K562 (cell line): ENCODE measurements around the gene SLC12A4. TPM values are rescaled to one million over a fixed set of nuclear protein-coding genes. Genes with fewer than 3 reads are reported as not detected.

Experiments used
- BCL6 ChIP-seq: fragments of 250-450 bp; sonication (Bioruptor Pico); IDR thresholded peaks from 2 replicates; pipeline ENCODE4 v1.4.0; 2020
- BHLHE40 ChIP-seq: IDR thresholded peaks from 2 replicates; pipeline ENCODE4 v1.6.1; 2011; ENCODE audit warnings: low read length, improper control_type of control experiment
- BRF1 ChIP-seq: IDR thresholded peaks from 3 replicates; pipeline ENCODE4 v1.6.1; 2011; ENCODE audit warnings: borderline replicate concordance, mild to moderate bottlenecking; ENCODE audit not compliant: insufficient read length; ENCODE audit errors: extremely low read depth
- CC2D1A ChIP-seq: fragments of 450-650 bp; IDR thresholded peaks from 2 replicates; pipeline ENCODE4 v1.6.1; 2017; ENCODE audit warnings: mild to moderate bottlenecking
- KAT7 ChIP-seq: sonication (generic); formaldehyde crosslinking; IDR thresholded peaks from 2 replicates; pipeline ENCODE4 v1.8.0; 2022; ENCODE audit warnings: missing genetic modification reagents, mild to moderate bottlenecking, borderline replicate concordance
- NBN ChIP-seq: fragments of 450-650 bp; IDR thresholded peaks from 2 replicates; pipeline ENCODE4 v1.6.1; 2016; ENCODE audit warnings: low read depth, mild to moderate bottlenecking
- NFIX ChIP-seq: fragments of 250-450 bp; sonication (Bioruptor Pico); IDR thresholded peaks from 2 replicates; pipeline ENCODE4 v1.4.0; 2020; ENCODE audit warnings: low read depth, mild to moderate bottlenecking, moderate library complexity
- NUFIP1 ChIP-seq: fragments of 450-650 bp; IDR thresholded peaks from 2 replicates; pipeline ENCODE4 v1.6.1; 2018; ENCODE audit not compliant: partially characterized antibody
- PRMT5 ChIP-seq: sonication (generic); formaldehyde crosslinking; IDR thresholded peaks from 2 replicates; pipeline ENCODE4 v1.5.0; 2020; ENCODE audit warnings: missing genetic modification reagents
- THRAP3 ChIP-seq: fragments of 450-650 bp; IDR thresholded peaks from 2 replicates; pipeline ENCODE4 v1.6.1; 2016; ENCODE audit warnings: mild to moderate bottlenecking, inconsistent platforms, borderline replicate concordance
- TOE1 ChIP-seq, 2 experiments: fragments of 450-650 bp in 1 of 2; sonication (generic) in 1 of 2; formaldehyde crosslinking in 1 of 2; IDR thresholded peaks; 2 replicates each; pipeline versions ENCODE4 v1.7.1 to v1.8.0; 2016 to 2022; ENCODE audit warnings: borderline replicate concordance in 2 of 2, mild to moderate bottlenecking in 2 of 2, antibody characterized with exemption in 1 of 2, inconsistent platforms in 1 of 2, low read depth in 1 of 2, missing genetic modification reagents in 1 of 2, moderate library complexity in 1 of 2
- ZC3H4 ChIP-seq: sonication (generic); formaldehyde crosslinking; IDR thresholded peaks from 2 replicates; pipeline ENCODE4 v1.9.0; 2021; ENCODE audit warnings: missing genetic modification reagents, borderline replicate concordance
- polyA plus RNA-seq, 8 experiments: library from polyadenylated mRNA; depleted of rRNA in 4 of 8; stranded (reverse) in 5 of 8; unstranded in 3 of 8; fragments of >200 nt; fragmentation: Nextera tagmentation in 2 of 8; fragmentation: Illumina TruSeq in 1 of 8; extraction: Ambion mirVana in 2 of 8; extraction: Trizol in 1 of 8; gene quantifications; 2 replicates each; pipeline versions ENCODE4 v1.2.1 to v1.2.3, GENCODE V29; 2011 to 2014; ENCODE audit warnings: inconsistent platforms in 1 of 8, missing spikeins in 1 of 8
- total RNA-seq, 7 experiments: library from RNA; depleted of rRNA in 6 of 7; stranded (reverse); fragments of >200 nt in 6 of 7; fragmentation: Illumina TruSeq in 2 of 7; extraction: Trizol in 2 of 7; gene quantifications; 2 replicates each; pipeline versions ENCODE4 v1.2.1 to v1.2.3, GENCODE V29; 2011 to 2021; ENCODE audit warnings: low replicate concordance in 1 of 7

SLC12A4 gene
- total and polyA plus RNA-seq, 9 of the 15 experiments (the other 6 are each of a cell fraction or from before 2014, with no cell fraction given) = 0.75 to 43.5 (median 15.0) TPM

DNA sequence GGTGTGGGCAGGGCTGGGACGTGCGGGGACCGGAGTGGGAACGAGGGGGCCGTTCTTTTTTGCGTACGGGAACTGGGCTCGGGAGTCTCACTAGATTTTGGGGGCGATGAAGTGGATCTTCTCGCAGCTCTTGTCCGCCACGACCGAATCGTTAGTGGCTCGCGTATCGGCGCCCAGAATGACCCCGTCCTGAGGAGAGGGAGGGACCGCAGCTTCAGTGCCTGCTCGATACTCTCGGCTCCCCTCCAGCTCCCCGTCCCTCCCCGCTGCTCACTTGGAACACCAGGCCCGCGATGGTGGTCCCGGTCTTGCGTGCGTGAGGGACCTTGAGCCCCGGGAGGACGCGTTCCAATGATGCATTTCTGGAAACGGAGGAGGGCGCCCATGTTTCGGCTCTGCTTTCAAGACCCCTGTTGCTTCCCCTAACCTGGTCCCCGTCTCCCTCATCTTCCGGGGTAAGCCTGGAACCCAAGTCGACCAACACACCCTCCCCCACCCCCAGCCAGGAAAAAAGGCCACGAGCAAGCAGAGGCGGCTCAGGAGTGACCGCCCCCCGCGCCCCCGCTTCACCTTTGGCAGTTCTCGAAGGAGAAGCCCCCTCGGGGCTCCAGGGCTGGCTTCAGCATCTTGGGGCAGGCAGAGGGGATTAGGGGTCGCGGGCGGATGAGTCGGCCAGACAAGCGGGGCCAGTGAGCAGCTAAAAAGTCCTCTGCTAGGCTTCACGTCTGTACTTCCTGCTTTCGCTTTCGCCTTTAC, 32.1 kb downstream of the SLC12A4 start, which contains the start of gene PSMB10 (continued):
- TF ChIP-seq NUFIP1 (no peak), NFIX (CRISPR knock-in tag) (no peak), NBN (0 out of 2 replicates have a peak, but pooled peaks have one; percentile 11), TOE1 (IDR thresholded peaks at IDR 0.05; ENCODE audit: borderline replicate concordance) (no peak), TOE1 (CRISPR knock-in tag; IDR thresholded peaks at IDR 0.05; ENCODE audit: borderline replicate concordance, low read depth) (peak; percentile 29; the same call in 1 of the 2 replicates), BHLHE40 (no peak), BRF1 (no peak), THRAP3 (no peak), CC2D1A (0 out of 2 replicates have a peak, but pooled peaks have one; percentile 13), PRMT5 (CRISPR knock-in tag) (0 out of 2 replicates have a peak, but pooled peaks have one; percentile 15), KAT7 (CRISPR knock-in tag) (0 out of 2 replicates have a peak, but pooled peaks have one; percentile 49), ZC3H4 (CRISPR knock-in tag) (no peak), BCL6 (no peak)
